HG03139 (cell line): ENCODE data around the gene LILRB5.
"Not testable (repeated sequence)": the region's sequence is repeated elsewhere in the genome, so short reads cannot be mapped to it uniquely, and the experiment has no call there.

Experiments used
- ATAC-seq: cut with Tn5 transposase; IDR thresholded peaks from one replicate; pipeline ENCODE4 v1.9.1; 2021; ENCODE audit not compliant: unreplicated experiment

LILRB5 gene

GRCh38 chr19:54243809-54244208 is 13.3 kb downstream of the LILRB5 start:
- not testable (repeated sequence) for ATAC-seq

- ATAC-seq = not testable (repeated sequence)
These were observed 14.4 kb downstream of the LILRB5 start, which contains the start of gene LILRA6 for GRCh38 chr19:54242646-54243045. Gene LILRA6 (minus strand): TSS chr19:54242790.

GRCh38 chr19:54242234-54242633 is 14.8 kb downstream of the LILRB5 start:
- not testable (repeated sequence) for ATAC-seq

GRCh38 chr19:54240372-54241336 is 16.4 kb downstream of the LILRB5 start:
- not testable (repeated sequence) for ATAC-seq

- not testable (repeated sequence) for ATAC-seq
These were observed 17.3 kb downstream of the LILRB5 start for GRCh38 chr19:54239491-54240371.

GRCh38 chr19:54233941-54234340 is 23.1 kb downstream of the LILRB5 start:
- no peak for ATAC-seq

GRCh38 chr19:54231077-54231931 is 25.8 kb downstream of the LILRB5 start:
- no peak for ATAC-seq

GRCh38 chr19:54230031-54230430 is 27.0 kb downstream of the LILRB5 start:
- no peak for ATAC-seq

- no peak for ATAC-seq
These were observed 27.9 kb downstream of the LILRB5 start for GRCh38 chr19:54229146-54229545.

- not testable (repeated sequence) for ATAC-seq
These were observed 32.5 kb downstream of the LILRB5 start for GRCh38 chr19:54224619-54225018.

GRCh38 chr19:54223937-54224281 is 33.2 kb downstream of the LILRB5 start:
- ATAC-seq = not testable (repeated sequence)

- ATAC-seq = not testable (repeated sequence)
These were observed 33.7 kb downstream of the LILRB5 start for GRCh38 chr19:54223277-54223936.

- not testable (repeated sequence) for ATAC-seq
These were observed 34.4 kb downstream of the LILRB5 start, which contains the start of gene LILRB3 for GRCh38 chr19:54222474-54223276. Gene LILRB3 (minus strand): TSS chr19:54223007. CDS start chr19:54222976, 31 bp downstream.

GRCh38 chr19:54221947-54222346 is 35.1 kb downstream of the LILRB5 start:
- ATAC-seq = not testable (repeated sequence)

- ATAC-seq = not testable (repeated sequence)
These were observed 37.4 kb downstream of the LILRB5 start for GRCh38 chr19:54219702-54220101.

- ATAC-seq = no peak
These were observed 38.0 kb downstream of the LILRB5 start for GRCh38 chr19:54218960-54219661.

GRCh38 chr19:54218259-54218658 is 38.8 kb downstream of the LILRB5 start:
- no peak for ATAC-seq

- not testable (repeated sequence) for ATAC-seq
These were observed 39.4 kb downstream of the LILRB5 start for GRCh38 chr19:54217517-54218247.
